Hepatocyte (in vitro differentiated cells): ENCODE results near the gene HJURP.

Experiments
- CTCF ChIP-seq: fragments of 200-600 bp; sonication (generic); IDR thresholded peaks from 2 replicates; pipeline ENCODE4 v1.5.1; 2016; ENCODE audit warnings: antibody characterized with exemption, mild to moderate bottlenecking; ENCODE audit not compliant: poor library complexity
- EZH2phosphoT487 ChIP-seq: fragments of 200-600 bp; sonication (generic); IDR thresholded peaks from one replicate; pipeline ENCODE4 v1.6.1; 2018; ENCODE audit warnings: antibody characterized with exemption, mild to moderate bottlenecking, low read depth, moderate library complexity; ENCODE audit not compliant: unreplicated experiment, severe bottlenecking

- TF ChIP-seq CTCF (no peak), EZH2phosphoT487 (no peak)
Observed at GRCh38 chr2:233817361-233817911, 36.9 kb downstream of the HJURP start.
